ENCODE results near the gene TMEM81.

GRCh38 chr1:205077158-205077933, 6.9 kb downstream of the TMEM81 start:
- TF ChIP-seq EZH2 (IDR thresholded peaks at IDR 0.05; ENCODE audit: insufficient read depth, poor library complexity, severe bottlenecking) = no peak
- no peak for TF ChIP-seq EZH2phosphoT487 (IDR thresholded peaks at IDR 0.05; ENCODE audit: insufficient read depth, low read depth)

Measured in GM23248 (cell line).